K562 (cell line): ENCODE measurements around the gene APOLD1.

Experiments used
- ETV6 ChIP-seq, 3 experiments: fragments of 150-350 bp in 1 of 3; sonication (generic) in 1 of 3; formaldehyde crosslinking in 1 of 3; IDR thresholded peaks; 2 replicates each; pipeline versions ENCODE4 v1.6.1 to v1.8.0; 2014 to 2022; ENCODE audit warnings: borderline replicate concordance in 2 of 3, low read depth in 2 of 3, antibody characterized with exemption in 1 of 3, low read length in 1 of 3, mild to moderate bottlenecking in 1 of 3, missing genetic modification reagents in 1 of 3
- HNRNPLL ChIP-seq: fragments of 200-400 bp; formaldehyde crosslinking; IDR thresholded peaks from 2 replicates; pipeline ENCODE4 v1.6.1; 2017; ENCODE audit warnings: low read length, low read depth, mild to moderate bottlenecking; ENCODE audit not compliant: poor library complexity, severe bottlenecking
- JUN ChIP-seq, 2 experiments: sonication (generic) in 1 of 2; formaldehyde crosslinking in 1 of 2; IDR thresholded peaks; 2 replicates each; pipeline versions ENCODE4 v1.6.1 to v1.8.0; 2012 to 2022; ENCODE audit warnings: borderline replicate concordance in 2 of 2, mild to moderate bottlenecking in 2 of 2, improper control_type of control experiment in 1 of 2, low read depth in 1 of 2, low read length in 1 of 2, missing genetic modification reagents in 1 of 2
- PHF8 ChIP-seq: fragments of 200-600 bp; sonication (generic); IDR thresholded peaks from 2 replicates; pipeline ENCODE4 v1.6.1; 2012; ENCODE audit warnings: mixed run types, mild to moderate bottlenecking, inconsistent platforms, low read length, moderate library complexity, borderline replicate concordance
- RAD51 ChIP-seq: fragments of 450-650 bp; IDR thresholded peaks from 2 replicates; pipeline ENCODE4 v1.7.1; 2016; ENCODE audit warnings: low read depth, mild to moderate bottlenecking, borderline replicate concordance
- TF ChIP-seq, protein P1 (sequence below): sonication (generic); formaldehyde crosslinking; IDR thresholded peaks from 2 replicates; pipeline ENCODE4 v1.8.1; 2023; ENCODE audit warnings: mild to moderate bottlenecking, missing genetic modification reagents

DNA sequence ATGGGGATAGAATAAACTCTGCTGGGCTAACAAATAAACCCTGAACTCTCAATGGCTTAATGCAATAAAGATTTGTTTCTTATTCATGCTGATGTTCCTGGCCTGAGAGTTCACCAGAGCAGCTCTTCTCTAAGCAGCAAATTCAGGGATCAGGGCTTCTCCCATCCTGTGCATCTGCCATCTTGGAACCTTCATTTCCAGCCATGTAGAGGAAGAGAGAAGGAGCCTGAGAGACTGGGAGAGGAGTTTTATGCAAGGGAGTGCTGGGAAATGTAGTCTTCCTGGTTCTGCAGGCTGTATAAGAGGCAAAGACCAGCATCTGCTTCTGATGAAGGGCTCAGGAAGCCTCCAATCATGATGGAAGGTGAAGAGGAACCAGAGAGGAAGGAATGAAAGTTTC lies 20.6 kb upstream of the APOLD1 start:
- TF ChIP-seq HNRNPLL (no peak), JUN (IDR thresholded peaks at IDR 0.05; ENCODE audit: borderline replicate concordance, low read depth, low read length) (no peak), JUN (CRISPR knock-in tag; IDR thresholded peaks at IDR 0.05; ENCODE audit: borderline replicate concordance) (no peak), PHF8 (no peak), ETV6 (IDR thresholded peaks at IDR 0.05; ENCODE audit: borderline replicate concordance in 1 of 2, low read depth in 2 of 2, low read length in 1 of 2) (no peak), ETV6 (CRISPR knock-in tag; IDR thresholded peaks at IDR 0.05; ENCODE audit: borderline replicate concordance) (no peak), RAD51 (no peak)
- TF ChIP-seq, protein P1, sequence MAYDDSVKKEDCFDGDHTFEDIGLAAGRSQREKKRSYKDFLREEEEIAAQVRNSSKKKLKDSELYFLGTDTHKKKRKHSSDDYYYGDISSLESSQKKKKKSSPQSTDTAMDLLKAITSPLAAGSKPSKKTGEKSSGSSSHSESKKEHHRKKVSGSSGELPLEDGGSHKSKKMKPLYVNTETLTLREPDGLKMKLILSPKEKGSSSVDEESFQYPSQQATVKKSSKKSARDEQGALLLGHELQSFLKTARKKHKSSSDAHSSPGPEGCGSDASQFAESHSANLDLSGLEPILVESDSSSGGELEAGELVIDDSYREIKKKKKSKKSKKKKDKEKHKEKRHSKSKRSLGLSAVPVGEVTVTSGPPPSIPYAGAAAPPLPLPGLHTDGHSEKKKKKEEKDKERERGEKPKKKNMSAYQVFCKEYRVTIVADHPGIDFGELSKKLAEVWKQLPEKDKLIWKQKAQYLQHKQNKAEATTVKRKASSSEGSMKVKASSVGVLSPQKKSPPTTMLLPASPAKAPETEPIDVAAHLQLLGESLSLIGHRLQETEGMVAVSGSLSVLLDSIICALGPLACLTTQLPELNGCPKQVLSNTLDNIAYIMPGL (CRISPR knock-in tag) = no peak
